ENCODE measurements around the gene GNG12. TPM values are rescaled to one million over a fixed set of nuclear protein-coding genes. Genes with fewer than 3 reads are reported as not detected.
A peak's percentile ranks its signal among the peaks of the same experiment; 100 is the strongest.

Gene GNG12
- polyA plus RNA-seq, 1 experiment: 185 TPM

- ChIA-PET CTCF (interaction anchor here (0.6 to 7.5 kb wide), 12 partner anchors 29 to 1100 kb away, joined by 3 to 51 read pairs (median 6); no protein-coding TSS in a partner anchor), POLR2A (interaction anchor here (0.7 to 4.0 kb wide), 31 partner anchors 9 to 489 kb away, joined by 3 to 43 read pairs (median 5); partner anchors contain the start of gene SERBP1)
- TF ChIP-seq CTCF (IDR thresholded peaks at IDR 0.05; ENCODE audit: low read depth, low read length): no peak
- Histone ChIP-seq H3K4me3 (ENCODE audit: low read depth, low read length) (peak overlapping the region; percentile 54), H3K27ac (ENCODE audit: low read depth, low read length) (peak overlapping the region; percentile 65), H3K9me3 (ENCODE audit: control insufficient read depth, insufficient read depth, low read length) (peaks cover 6% of the 10 kb centered on the region; the same call in 1 of the 2 replicates), H3K27me3 (ENCODE audit: control insufficient read depth, insufficient read depth, low read length) (no peaks in the 10 kb centered on the region)
- DNase-seq (ENCODE audit: low read depth, low spot score): no peak
These were observed 148.7 kb downstream of the GNG12 start for GRCh38 chr1:67684526-67685066.

GRCh38 chr1:67683766-67684525 is 149.3 kb downstream of the GNG12 start:
- peaks cover 6% of the 10 kb centered on the region; the same call in 1 of the 2 replicates for H3K9me3 ChIP-seq (ENCODE audit: control insufficient read depth, insufficient read depth, low read length)
- DNase-seq (ENCODE audit: low read depth, low spot score): no peak
- H3K27ac ChIP-seq (ENCODE audit: low read depth, low read length): peak overlapping the region; percentile 65
- CTCF ChIA-PET: interaction anchor here (0.7 to 7.5 kb wide), 8 partner anchors 66 to 183 kb away, joined by 3 to 51 read pairs (median 10); no protein-coding TSS in a partner anchor
- no peaks in the 10 kb centered on the region for H3K27me3 ChIP-seq (ENCODE audit: control insufficient read depth, insufficient read depth, low read length)
- POLR2A ChIA-PET: interaction anchor here (0.9 to 4.0 kb wide), 13 partner anchors 8 to 490 kb away, joined by 3 to 43 read pairs (median 8); no protein-coding TSS in a partner anchor
- no peak for TF ChIP-seq CTCF (IDR thresholded peaks at IDR 0.05; ENCODE audit: low read depth, low read length)
- H3K4me3 ChIP-seq (ENCODE audit: low read depth, low read length): peak overlapping the region; percentile 54

GRCh38 chr1:67683316-67683715 is 150.0 kb downstream of the GNG12 start:
- Histone ChIP-seq H3K27ac (ENCODE audit: low read depth, low read length) (peak overlapping the region; percentile 59), H3K27me3 (ENCODE audit: control insufficient read depth, insufficient read depth, low read length) (no peaks in the 10 kb centered on the region), H3K9me3 (ENCODE audit: control insufficient read depth, insufficient read depth, low read length) (peaks cover 6% of the 10 kb centered on the region; the same call in 1 of the 2 replicates), H3K4me3 (ENCODE audit: low read depth, low read length) (peak overlapping the region; percentile 38)
- POLR2A ChIA-PET: interaction anchor here (0.9 to 2.2 kb wide), 3 partner anchors 11 to 149 kb away, joined by 3 to 16 read pairs (median 3); no protein-coding TSS in a partner anchor
- CTCF ChIA-PET: interaction anchor here (1.5 to 7.5 kb wide), 5 partner anchors 77 to 148 kb away, joined by 14 to 51 read pairs (median 30); no protein-coding TSS in a partner anchor
- TF ChIP-seq CTCF (IDR thresholded peaks at IDR 0.05; ENCODE audit: low read depth, low read length): no peak
- no peak for DNase-seq (ENCODE audit: low read depth, low spot score)

GRCh38 chr1:67682659-67683197 is 150.5 kb downstream of the GNG12 start:
- DNase-seq (ENCODE audit: low read depth, low spot score): peak; percentile 49
- Histone ChIP-seq H3K27me3 (ENCODE audit: control insufficient read depth, insufficient read depth, low read length) (no peaks in the 10 kb centered on the region), H3K27ac (ENCODE audit: low read depth, low read length) (peak overlapping the region; percentile 73), H3K4me3 (ENCODE audit: low read depth, low read length) (peak overlapping the region; percentile 11; the same call in 1 of the 2 replicates), H3K9me3 (ENCODE audit: control insufficient read depth, insufficient read depth, low read length) (peaks cover 6% of the 10 kb centered on the region; the same call in 1 of the 2 replicates)
- TF ChIP-seq CTCF (IDR thresholded peaks at IDR 0.05; ENCODE audit: low read depth, low read length): no peak
- ChIA-PET POLR2A (interaction anchor here (0.7 to 1.2 kb wide), 5 partner anchors 10 to 222 kb away, joined by 3 read pairs; no protein-coding TSS in a partner anchor), CTCF (interaction anchor here (0.6 to 4.2 kb wide), 3 partner anchors 121 to 431 kb away, joined by 3 to 38 read pairs (median 14); no protein-coding TSS in a partner anchor)

All from AG04450 (cell line).